Measurements from ENCODE around the gene SRD5A1.

- TF ChIP-seq HDAC6 (IDR thresholded peaks at IDR 0.05; ENCODE audit: low read depth, low read length) (no peak), CTCF (IDR thresholded peaks at IDR 0.05; ENCODE audit: control extremely low read depth in 1 of 3, insufficient read depth in 1 of 3, low read depth in 1 of 3, low read length in 3 of 3) (no peak)
These were observed 1.8 kb upstream of the SRD5A1 start for GRCh38 chr5:6631441-6631840.

Measured in H1 (cell line).